Memory B cell (primary cell): ENCODE data around the gene DVL2.

Experiments used
- ATAC-seq: fragments of 150-1000 bp; cut with Tn5 transposase; 2 replicates; pipeline ENCODE4 v1.10.0; 2021; ENCODE audit warnings: low read depth, mild to moderate bottlenecking, moderate library complexity
- DNase-seq, 2 donors: peaks; one replicate each; pipeline ENCODE4 v3.0.0; 2022; ENCODE audit warnings: low spot score in 2 of 2
- H3K27ac Mint-ChIP-seq: one replicate; pipeline ENCODE4 v1.8.0; 2022; ENCODE audit warnings: mild to moderate bottlenecking, moderate library complexity, mixed read lengths
- H3K27me3 Mint-ChIP-seq: one replicate; pipeline ENCODE4 v1.8.0; 2022; ENCODE audit warnings: mixed read lengths
- H3K36me3 Mint-ChIP-seq: one replicate; pipeline ENCODE4 v1.8.0; 2022; ENCODE audit warnings: mild to moderate bottlenecking, mixed read lengths
- H3K4me1 Mint-ChIP-seq: one replicate; pipeline ENCODE4 v1.8.0; 2022; ENCODE audit warnings: mixed read lengths
- H3K4me3 Mint-ChIP-seq: one replicate; pipeline ENCODE4 v1.8.0; 2022; ENCODE audit warnings: mild to moderate bottlenecking, moderate library complexity, mixed read lengths
- H3K9me3 Mint-ChIP-seq: one replicate; pipeline ENCODE4 v1.8.0; 2022; ENCODE audit warnings: mixed read lengths

Gene DVL2

DNA sequence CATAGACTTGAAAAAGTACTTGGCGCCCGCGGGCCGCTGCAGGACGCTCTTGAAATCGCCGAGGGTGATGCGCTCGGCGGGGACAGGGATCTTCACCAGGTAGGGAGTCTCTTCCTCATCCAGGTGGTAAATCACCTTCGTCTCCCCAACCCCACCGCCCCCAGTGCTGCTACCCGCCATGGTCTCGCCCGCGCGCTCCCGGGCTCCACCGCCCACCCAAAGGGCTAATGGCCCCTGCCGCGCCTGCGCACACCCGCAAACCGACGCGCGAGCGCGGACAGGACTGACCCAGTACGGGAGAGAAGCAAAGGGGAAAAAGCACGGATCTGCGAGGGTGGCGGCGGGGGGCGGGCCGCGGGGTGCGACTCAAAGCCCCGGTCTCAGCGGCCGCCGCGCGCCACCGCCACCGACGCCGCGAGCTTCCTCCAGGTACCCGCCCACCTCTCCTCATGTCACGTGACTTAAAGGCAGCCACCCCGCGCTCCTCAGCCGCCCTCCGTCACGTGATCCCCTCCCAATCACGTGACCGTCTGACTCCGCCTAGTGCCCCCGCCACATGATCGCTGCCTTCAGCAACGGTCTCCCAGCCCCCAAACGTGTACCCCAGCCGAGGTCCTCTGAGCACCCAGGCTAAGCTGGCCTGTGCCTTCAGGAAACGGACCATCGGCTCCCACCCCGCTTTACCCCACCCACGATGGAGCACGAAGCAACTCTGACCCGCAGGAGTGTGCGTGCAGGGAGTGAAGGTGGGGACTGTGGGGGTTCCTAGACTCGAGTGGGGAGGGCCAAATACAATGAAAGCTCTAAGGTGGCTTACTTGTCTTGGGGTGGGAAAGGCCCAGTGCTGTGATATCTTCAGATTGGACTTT lies at the start of gene DVL2:
Gene DVL2 (minus strand): TSS at position 435 of the 869 bp plus-strand sequence. CDS start 255 bp downstream, at position 180.
- peak; percentile 88 to 93 for DNase-seq
- Mint-ChIP-seq H3K27ac (peak within 1 kb of the TSS; percentile 89), H3K27me3 (no peaks in the 10 kb centered on the region), H3K4me3 (peak within 1 kb of the TSS; percentile 86), H3K9me3 (no peaks in the 10 kb centered on the region), H3K36me3 (peaks cover 17% of the 10 kb centered on the region), H3K4me1 (peaks cover 35% of the 10 kb centered on the region)
- ATAC-seq: peak; percentile 67

DNA sequence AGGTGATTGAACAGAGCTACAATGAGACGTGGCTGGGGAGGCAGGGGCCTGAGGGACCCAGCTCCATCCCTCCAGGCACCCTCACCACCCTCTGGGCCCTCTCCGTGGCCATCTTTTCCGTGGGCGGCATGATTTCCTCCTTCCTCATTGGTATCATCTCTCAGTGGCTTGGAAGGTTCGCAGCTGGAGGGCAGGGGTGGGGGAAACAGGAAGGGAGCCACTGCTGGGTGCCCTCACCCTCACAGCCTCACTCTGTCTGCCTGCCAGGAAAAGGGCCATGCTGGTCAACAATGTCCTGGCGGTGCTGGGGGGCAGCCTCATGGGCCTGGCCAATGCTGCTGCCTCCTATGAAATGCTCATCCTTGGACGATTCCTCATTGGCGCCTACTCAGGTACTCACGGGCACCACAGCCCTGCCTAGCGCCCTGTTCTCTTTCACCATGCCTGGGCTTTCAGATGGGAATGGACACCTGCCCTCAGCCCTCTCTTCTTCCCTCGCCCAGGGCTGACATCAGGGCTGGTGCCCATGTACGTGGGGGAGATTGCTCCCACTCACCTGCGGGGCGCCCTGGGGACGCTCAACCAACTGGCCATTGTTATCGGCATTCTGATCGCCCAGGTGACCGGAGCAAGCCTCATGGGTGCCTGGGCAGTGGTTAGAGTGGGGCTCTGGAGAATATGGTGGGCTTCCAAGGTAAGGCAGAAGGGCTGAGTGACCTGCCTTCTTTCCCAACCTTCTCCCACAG lies 49.3 kb upstream of the DVL2 start:
- Mint-ChIP-seq H3K9me3 (no peaks in the 10 kb centered on the region), H3K4me1 (peaks cover 17% of the 10 kb centered on the region), H3K27ac (no peak overlapping the region), H3K4me3 (no peak overlapping the region), H3K36me3 (no peaks in the 10 kb centered on the region), H3K27me3 (peaks cover 21% of the 10 kb centered on the region)
- DNase-seq (no peak), ATAC-seq (no peak)

DNA sequence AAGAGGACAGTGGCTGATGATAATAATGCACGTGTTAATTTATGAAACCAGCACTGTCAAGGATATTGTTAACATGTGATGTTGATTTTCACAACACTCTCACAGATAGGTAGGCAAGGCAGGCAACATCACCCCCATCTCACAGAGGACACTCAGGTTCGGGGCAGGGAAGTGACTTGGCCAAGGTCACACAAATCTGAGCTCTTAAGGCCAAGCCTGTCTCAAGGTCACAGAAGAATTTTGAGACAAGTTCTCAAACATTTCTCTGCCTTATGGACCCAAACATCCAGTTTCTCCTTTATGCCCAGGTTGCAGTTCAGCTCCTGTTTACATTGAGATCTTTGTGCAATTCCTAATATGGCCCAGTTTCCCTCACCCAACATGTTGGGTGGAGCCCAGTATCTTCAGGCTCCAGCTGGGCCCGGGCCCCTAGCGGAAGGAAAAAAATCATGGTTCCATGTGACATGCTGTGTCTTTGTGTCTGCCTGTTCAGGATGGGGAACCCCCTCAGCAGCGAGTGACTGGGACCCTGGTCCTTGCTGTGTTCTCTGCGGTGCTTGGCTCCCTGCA lies 48.5 kb upstream of the DVL2 start:
- Mint-ChIP-seq H3K36me3 (no peaks in the 10 kb centered on the region), H3K27me3 (peaks cover 17% of the 10 kb centered on the region), H3K4me1 (peaks cover 17% of the 10 kb centered on the region), H3K9me3 (no peaks in the 10 kb centered on the region), H3K27ac (no peak overlapping the region), H3K4me3 (peak overlapping the region; percentile 29)
- DNase-seq (no peak), ATAC-seq (no peak)

DNA sequence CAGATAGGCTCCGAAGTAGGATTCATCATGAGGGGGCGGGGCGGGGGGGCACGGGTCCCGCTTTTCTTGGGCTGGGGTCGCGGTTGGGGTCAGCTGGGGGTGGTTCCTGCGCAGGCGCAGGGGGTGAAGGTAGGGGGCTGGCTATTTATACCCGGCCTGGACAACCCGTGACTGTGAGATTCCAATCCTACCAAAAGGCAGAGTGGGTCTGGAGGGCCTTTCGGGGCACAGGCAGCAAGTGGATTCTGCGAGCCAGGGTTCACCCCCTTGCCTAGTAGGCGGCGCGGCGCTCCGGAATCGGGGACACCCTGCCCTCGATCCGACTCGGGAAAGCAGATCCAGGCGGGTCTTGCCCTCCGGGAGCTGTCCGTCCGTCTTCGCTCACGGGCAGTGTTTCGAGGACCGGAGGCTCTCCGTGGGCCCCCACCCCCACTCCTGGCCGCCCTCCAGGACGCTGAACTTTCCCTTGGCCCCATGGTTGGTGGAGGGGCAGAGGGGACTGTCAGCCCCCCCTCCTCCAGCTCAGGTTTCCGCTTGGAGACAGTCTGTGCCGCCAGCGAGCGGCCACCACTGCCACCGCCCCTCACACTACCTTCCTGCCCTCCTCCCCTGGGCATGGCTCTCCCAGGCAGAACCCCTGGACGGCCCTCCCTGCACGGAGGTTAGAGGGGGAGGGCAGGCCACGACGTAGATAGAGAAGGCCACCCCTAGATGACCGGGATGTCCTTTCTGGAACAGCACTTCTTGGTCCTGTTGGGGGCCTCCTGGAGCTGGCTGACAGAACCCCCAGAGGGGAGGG lies 47.8 kb upstream of the DVL2 start:
- DNase-seq: peak in 1 of 2 donors; percentile 27
- ATAC-seq: no peak
- no peaks in the 10 kb centered on the region for H3K9me3 Mint-ChIP-seq
- peak overlapping the region; percentile 85 for H3K4me3 Mint-ChIP-seq
- H3K27ac Mint-ChIP-seq: no peak overlapping the region
- H3K27me3 Mint-ChIP-seq: peaks cover 15% of the 10 kb centered on the region
- no peaks in the 10 kb centered on the region for H3K36me3 Mint-ChIP-seq
- H3K4me1 Mint-ChIP-seq: peaks cover 17% of the 10 kb centered on the region

DNA sequence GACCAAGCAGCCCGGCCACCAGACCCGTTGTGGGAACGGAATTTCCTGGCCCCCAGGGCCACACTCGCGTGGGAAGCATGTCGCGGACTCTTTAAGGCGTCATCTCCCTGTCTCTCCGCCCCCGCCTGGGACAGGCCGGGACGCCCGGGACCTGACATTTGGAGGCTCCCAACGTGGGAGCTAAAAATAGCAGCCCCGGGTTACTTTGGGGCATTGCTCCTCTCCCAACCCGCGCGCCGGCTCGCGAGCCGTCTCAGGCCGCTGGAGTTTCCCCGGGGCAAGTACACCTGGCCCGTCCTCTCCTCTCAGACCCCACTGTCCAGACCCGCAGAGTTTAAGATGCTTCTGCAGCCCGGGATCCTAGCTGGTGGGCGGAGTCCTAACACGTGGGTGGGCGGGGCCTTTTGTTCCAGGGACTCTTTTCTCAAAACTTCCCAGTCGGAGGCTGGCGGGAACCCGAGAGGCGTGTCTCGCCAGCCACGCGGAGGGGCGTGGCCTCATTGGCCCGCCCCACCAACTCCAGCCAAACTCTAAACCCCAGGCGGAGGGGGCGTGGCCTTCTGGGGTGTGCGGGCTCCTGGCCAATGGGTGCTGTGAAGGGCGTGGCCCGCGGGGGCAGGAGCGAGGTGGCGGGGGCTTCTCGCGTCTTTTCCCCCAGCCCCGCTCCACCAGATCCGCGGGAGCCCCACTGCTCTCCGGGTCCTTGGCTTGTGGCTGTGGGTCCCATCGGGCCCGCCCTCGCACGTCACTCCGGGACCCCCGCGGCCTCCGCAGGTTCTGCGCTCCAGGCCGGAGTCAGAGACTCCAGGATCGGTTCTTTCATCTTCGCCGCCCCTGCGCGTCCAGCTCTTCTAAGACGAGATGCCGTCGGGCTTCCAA lies 47.0 kb upstream of the DVL2 start, which contains the start of gene SLC2A4:
Gene SLC2A4 (plus strand): TSS at position 645 of the 879 bp plus-strand sequence. CDS start 217 bp downstream, at position 862.
- Mint-ChIP-seq H3K4me3 (peak within 1 kb of the TSS; percentile 85), H3K27me3 (peaks cover 15% of the 10 kb centered on the region), H3K36me3 (no peaks in the 10 kb centered on the region), H3K9me3 (no peaks in the 10 kb centered on the region), H3K27ac (no peak within 1 kb of the TSS), H3K4me1 (peaks cover 17% of the 10 kb centered on the region)
- peak; percentile 53 to 68 for DNase-seq
- peak; percentile 65 for ATAC-seq

DNA sequence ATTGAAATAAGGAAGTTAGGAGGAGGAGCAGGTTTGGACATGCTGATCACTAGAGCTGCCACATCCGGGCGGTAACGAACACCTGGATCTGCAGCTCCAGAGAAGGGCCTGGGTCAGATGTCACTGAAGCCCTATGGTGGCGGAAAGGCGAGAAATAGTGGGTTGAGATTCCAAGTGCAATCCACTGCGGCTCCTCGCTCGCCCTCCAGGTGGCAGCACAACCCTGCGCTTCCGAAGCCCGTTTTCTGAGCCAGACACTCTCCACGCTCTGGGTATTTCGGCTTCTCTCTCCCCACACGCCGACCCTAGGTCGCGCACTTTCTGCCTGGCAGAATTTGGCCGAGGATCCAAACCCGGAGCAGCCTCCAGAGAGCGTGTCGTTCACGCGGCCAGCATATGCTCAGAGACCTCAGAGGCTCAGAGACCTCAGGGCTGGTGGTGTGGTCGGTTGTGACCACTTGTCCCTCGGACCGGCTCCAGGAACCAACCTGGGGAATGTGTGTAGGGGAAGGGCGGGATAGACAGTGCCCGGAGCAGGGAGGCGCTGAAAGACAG lies 46.3 kb upstream of the DVL2 start:
- no peaks in the 10 kb centered on the region for H3K9me3 Mint-ChIP-seq
- peak overlapping the region; percentile 79 for H3K4me3 Mint-ChIP-seq
- H3K36me3 Mint-ChIP-seq: no peaks in the 10 kb centered on the region
- H3K4me1 Mint-ChIP-seq: peaks cover 17% of the 10 kb centered on the region
- no peak overlapping the region for H3K27ac Mint-ChIP-seq
- ATAC-seq (peak; percentile 82), DNase-seq (peak; percentile 80 to 89)
- peaks cover 15% of the 10 kb centered on the region for H3K27me3 Mint-ChIP-seq

DNA sequence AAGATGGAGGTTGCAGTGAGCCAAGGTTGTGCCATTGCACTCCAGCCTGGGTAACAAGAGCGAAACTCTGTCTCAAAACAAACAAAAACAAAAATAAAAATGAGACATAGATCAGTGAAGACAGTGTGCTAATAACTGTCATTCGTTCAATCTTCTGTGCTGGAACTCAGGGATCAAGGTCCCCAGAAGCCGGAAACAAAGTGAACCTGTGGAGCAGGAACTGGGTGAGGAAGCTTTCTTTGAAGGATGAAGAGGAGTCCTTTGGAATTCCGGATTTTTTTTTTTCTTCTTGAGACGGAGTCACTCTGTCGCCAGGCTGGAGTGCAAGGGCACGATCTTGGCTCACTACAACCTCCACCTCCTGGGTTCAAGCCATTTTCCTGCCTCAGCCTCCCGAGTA lies 45.1 kb upstream of the DVL2 start:
- ATAC-seq: no peak
- Mint-ChIP-seq H3K36me3 (no peaks in the 10 kb centered on the region), H3K4me1 (peaks cover 17% of the 10 kb centered on the region)

DNA sequence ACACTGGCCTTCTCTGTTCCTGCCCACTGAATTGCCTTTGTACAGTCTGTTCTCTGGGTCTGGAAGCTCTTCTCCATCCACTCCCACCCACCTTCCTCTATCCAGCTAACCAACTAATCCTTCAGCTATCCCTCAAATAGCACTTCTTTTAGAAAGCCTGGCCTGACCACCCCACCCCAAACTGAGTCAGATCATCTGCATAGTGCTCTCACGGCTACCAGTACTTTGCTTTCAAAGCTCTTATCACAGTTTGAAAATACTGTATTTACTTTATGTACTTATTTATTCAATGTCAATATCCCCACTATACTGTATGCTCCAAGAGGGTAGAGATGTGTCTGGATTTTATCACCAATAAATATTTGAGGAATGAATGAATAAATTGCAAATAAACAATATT lies 32.5 kb upstream of the DVL2 start:
- no peak for ATAC-seq
- no peak for DNase-seq
- Mint-ChIP-seq H3K4me3 (no peak overlapping the region), H3K9me3 (no peaks in the 10 kb centered on the region), H3K27me3 (peaks cover 17% of the 10 kb centered on the region), H3K4me1 (peaks cover 12% of the 10 kb centered on the region), H3K27ac (no peak overlapping the region), H3K36me3 (peaks cover 2% of the 10 kb centered on the region)

More for the DNA sequence above, 45.1 kb upstream of the DVL2 start:
- peaks cover 15% of the 10 kb centered on the region for H3K27me3 Mint-ChIP-seq
- H3K9me3 Mint-ChIP-seq: no peaks in the 10 kb centered on the region
- H3K27ac Mint-ChIP-seq: no peak overlapping the region
- DNase-seq: no peak
- H3K4me3 Mint-ChIP-seq: no peak overlapping the region

DNA sequence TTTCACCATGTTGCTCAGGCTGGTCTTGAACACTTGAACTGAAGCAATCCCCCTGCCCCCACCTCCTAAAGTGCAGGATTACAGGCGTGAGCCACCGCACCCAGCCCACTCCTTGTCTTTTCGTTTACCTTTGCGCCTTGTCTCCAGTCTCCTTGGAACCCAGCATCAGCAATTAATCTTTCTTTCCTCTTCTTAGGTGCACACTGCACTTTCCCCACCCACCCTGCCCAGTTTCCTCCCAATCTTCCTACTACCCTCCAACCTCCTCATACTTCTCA lies 29.4 kb upstream of the DVL2 start:
- Mint-ChIP-seq H3K27me3 (peaks cover 15% of the 10 kb centered on the region), H3K4me3 (peak overlapping the region; percentile 15), H3K36me3 (peaks cover 2% of the 10 kb centered on the region), H3K4me1 (peaks cover 14% of the 10 kb centered on the region), H3K9me3 (no peaks in the 10 kb centered on the region), H3K27ac (no peak overlapping the region)
- no peak for DNase-seq
- no peak for ATAC-seq

DNA sequence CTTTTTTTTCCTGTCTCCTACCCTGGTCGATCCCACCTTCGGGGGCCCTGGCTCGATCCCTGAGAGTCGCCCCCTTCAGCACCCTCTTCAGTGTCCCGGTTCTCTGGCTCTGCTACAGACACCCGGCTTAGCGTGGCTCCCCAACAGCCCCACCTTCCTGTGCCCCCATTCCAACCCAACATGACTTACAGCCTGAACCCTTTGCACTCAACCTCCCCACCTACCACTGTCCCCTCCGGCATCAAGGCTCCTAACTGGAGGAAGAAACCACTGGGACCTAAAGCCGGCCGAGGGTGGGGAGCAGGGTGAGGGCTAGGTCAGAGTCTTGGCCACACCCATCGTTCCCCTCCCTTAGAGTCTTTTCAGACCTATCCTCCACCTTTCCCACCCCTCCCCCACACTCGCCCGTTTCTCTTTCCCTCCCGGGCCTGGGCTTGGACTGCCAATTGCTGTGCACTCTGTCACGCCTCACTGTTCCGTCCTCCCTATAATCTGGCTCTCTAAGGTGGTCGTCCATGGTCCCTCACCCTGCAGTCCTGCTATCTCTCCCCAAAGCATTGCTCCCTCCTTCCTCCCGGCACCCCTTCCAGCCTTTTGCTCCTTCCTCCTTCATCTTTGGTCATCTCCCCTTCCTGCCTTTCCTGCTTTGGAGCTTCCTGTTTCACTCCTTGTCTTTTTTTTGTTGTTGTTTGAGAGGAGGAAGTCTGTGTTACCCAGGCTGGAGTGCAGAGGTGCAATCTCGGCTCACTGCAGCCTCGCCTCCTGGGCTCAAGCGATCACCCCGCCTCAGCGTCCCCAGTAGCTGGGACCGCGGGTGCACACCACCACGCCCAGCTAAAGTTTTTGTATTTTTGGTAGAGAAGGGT lies 28.9 kb upstream of the DVL2 start:
- peak overlapping the region; percentile 85 for H3K4me3 Mint-ChIP-seq
- H3K9me3 Mint-ChIP-seq: no peaks in the 10 kb centered on the region
- peaks cover 2% of the 10 kb centered on the region for H3K36me3 Mint-ChIP-seq
- ATAC-seq (peak; percentile 18), DNase-seq (no peak)
- H3K27me3 Mint-ChIP-seq: peaks cover 15% of the 10 kb centered on the region
- H3K27ac Mint-ChIP-seq: peak overlapping the region; percentile 69
- H3K4me1 Mint-ChIP-seq: peaks cover 14% of the 10 kb centered on the region

DNA sequence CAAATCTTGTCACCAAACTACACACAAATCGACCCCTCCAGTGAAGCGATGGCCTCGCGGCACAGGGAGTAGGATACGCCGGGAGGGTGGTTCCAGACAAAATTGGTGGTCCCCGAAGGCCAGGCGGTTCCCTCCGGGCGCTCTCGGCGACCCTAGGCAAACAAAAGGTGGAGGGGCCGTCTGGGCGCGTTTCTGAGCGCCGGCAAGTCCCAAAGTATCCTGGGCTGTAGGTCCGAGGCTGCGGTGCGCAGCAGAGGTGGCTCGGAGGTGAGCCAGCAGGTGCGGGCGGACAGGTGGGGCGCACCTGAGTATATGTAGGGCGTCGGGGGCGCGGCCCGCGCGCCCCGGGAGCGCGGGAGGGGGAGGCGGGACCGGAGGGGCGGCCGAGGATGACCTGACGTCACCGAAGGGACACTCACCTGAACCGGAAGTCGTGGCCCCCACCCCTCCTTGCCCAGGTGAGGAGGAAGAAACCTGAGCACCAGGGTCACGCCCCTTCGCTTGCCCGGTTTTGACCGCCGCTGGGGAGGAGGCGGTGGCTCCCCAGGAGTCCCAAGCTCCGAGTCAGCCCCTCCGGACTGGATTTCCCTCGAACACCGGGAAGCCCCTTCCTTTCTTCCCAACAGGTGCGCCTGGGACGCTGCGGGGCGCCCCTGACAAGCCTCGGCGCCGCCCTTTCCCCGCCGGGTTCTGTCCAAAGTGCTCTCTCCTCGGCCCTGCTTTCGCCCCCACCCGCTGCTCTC lies 28.0 kb upstream of the DVL2 start, which contains the start of gene CLDN7:
Gene CLDN7 (minus strand): TSS at position 287 of the 743 bp plus-strand sequence. CDS start 435 bp downstream, outside the sequence.
- Mint-ChIP-seq H3K36me3 (peaks cover 2% of the 10 kb centered on the region), H3K27me3 (peaks cover 15% of the 10 kb centered on the region), H3K27ac (peak within 1 kb of the TSS; percentile 69), H3K9me3 (no peaks in the 10 kb centered on the region), H3K4me1 (peaks cover 14% of the 10 kb centered on the region), H3K4me3 (peak within 1 kb of the TSS; percentile 85)
- DNase-seq (no peak), ATAC-seq (peak; percentile 21)
